Hypothalamus (tissue), 51 donors: ENCODE data around the gene SMIM29.

Experiments used
- DNase-seq, 51 donors: peaks; one replicate each; lab custom pipeline; 2025; lab: John Stamatoyannopoulos, UW

Gene SMIM29

DNA sequence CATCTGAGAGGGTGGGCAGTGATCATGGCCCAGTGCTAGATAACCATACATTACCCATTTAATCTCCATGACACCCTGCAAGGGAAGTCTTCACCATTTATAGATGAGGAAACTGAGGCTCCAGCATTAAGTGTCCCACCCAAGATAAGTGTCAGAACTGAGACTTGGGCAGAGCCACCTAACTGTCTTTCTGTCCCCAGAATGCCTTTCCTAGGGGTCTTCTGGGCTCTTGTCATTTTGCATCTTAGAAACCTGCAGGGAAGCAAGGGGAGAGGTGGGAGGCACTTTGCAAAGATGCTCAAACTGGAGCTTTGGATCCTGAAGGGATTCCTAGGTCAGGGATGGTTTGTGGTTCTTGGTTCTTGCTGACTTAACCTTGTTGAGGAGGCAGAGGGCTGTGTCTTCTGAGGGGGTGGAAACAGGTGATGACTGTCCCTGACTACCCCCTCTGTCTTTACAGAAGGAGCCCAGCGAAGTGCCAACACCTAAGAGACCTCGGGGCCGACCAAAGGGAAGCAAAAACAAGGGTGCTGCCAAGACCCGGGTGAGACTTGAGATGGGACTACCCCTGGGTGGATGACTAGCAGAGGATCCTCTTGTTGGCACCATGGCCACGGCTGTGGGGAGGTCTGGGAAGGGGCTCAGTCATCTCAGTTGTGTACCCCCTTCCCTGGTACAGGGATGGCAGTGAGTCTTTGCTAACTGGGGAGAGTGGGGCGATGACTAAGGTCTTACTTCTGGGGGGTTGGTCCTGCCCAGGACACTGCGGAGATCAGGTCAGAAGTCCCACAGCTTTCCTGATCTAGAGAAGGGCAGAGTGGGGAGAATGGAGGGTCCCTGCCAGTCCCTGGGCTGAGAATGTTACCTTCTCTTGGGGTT lies 6.3 kb downstream of the SMIM29 start:
- no peak for DNase-seq

DNA sequence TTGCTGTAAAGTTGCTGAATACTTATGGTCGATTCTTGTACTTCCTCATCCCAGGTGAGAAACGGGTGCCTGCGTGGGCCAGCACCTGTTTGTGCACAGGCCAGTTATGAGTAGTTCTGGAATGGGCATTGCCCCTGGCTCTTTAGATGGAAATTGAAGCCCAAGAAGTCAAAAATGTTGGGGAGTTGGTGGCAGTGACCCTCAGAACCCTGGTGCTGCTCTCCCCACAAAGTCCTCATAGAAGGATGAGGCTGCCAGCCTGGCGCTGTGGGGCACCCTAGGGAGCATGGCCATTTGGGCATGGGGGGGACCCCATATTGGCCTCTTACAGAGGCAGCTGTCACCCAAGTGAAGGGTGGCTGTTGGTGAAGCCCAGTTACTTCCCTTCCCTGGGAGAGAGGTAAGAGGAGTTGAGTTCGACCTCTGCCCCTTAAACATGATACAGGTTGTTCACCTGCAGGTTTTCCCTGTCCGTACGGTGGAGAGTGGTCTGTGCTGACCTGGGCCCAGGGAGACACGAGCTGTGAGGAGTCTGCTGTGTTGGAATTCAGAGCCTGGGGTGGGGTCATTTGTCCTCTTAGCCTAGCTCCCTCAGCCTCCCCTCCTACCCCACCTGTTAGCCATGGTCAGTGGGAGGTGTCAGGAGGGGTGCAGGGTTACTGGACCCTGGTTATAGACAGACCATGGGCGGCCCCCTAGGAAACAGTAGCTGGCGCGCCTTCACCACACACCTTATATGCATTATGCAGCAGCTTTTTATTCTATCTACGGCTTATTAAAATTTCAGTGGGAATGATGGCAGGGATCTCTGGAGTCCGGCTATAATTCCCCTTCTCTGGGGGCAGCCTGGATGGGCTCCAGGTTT lies 7.2 kb downstream of the SMIM29 start:
- DNase-seq: no peak

DNA sequence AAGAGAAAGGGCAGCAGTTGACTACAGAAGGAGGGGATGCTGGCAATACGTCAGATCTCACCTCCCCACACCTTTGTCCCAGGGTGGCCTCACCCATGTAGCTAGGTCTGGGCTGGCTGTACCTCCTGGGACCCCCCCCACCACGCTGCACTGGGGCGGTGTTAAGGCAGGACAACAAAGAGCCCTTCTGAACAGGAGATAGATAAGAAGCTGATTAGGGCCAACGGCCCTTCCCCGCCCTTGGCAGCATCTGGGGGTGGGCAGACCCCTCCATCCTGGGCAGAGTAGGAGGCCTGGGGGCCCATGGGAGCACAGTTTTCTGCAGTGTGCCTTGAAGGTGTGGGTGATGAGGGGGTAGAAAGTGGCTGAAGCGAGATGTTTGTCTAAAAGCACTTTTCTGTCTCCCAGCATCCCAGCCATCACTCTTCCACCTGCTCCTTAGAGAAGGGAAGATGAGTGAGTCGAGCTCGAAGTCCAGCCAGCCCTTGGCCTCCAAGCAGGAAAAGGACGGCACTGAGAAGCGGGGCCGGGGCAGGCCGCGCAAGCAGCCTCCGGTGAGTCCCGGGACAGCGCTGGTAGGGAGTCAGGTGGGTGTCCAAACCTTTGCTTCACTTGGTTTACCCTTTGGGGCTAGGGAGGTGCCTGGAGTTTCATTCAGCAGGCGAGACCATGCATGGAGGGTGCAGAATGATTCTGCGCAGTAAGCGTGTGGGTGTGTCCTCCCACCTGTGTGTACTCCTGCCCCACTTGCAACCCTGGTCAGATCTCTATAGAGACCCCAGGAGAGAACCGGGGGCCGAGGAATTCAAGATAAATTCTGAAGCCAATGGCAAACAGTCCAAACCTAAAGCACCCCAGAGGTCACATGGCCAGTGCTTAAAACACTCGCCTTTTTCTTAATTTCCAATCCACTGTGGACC lies 8.2 kb downstream of the SMIM29 start:
- no peak for DNase-seq

DNA sequence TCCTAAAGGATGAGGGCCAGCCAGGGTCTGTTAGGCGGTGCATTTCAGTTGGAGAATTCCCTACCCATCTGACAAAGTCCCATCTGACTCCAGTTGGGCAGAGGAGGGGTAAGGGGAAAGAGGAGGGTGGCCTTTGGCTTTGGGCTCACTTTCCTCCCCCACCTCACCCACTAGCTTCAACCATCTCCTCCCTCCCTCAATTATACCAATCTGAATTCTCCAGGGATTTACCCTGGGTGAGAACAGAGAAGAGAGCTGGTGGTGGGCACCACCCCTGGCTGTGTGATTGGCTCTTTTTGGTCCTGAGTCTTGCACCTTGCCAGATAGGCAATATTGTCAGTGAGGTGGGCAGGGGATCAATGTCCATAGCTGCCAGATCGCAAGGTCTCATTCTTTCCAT lies 8.9 kb downstream of the SMIM29 start:
- no peak for DNase-seq

DNA sequence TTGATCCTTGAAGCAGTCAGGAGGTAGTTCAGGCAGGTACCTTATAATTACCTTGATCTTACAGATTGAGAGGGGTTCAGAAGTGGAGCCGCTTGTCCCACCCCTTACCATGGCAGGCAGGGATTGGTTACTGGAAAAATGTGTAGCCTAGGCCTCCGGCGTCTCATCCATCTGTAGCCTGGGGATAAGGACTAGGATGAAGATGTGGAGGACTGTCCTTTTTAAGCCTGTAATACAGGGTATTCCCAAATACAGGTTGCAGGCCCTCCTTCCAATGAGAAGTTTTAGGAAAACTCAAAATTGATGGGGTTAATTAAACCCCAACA lies 9.3 kb downstream of the SMIM29 start:
- no peak for DNase-seq

DNA sequence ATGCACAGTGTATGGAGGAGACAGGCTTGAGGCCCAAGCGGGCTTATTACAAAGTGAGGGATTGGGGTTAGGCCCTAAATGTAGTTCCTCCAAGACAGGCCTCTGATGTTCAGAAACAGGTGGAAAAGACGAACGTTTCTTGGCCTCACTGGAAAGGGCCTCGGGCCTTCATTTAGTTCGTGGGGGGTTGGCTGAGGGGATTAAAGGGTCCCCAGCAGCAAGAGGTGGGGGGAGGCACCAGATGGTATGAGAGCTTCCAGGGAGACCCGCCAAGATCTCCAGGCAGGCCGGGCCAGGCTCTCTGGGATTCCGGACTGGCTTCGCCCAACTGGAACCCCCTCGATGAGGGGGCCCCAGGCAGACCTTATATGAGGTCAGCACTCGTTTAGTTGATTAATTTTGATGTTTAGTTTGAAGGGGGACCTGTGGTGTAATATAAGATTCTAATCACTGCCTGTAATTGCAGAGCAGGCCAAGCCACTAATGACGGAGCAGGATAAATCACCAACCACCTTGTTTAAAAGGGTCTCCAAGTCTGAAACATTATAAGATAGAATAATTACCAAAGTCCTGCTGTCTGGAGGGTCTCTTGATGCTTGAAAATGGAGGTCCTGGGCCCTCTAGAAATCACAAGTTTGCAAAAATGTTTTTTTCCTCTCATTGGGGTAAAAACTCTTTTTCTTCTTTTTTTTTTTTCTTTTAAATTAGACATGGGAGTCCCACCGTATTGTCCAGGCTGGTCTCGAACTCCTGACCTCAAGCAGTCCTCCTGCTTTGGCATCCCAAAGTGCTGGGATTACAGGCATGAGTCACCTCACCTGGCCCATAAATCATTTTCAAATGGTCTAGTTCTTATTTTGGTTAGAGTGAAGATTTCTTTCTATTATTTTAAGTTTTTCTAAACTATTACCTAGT lies 10.0 kb downstream of the SMIM29 start:
- no peak for DNase-seq

DNA sequence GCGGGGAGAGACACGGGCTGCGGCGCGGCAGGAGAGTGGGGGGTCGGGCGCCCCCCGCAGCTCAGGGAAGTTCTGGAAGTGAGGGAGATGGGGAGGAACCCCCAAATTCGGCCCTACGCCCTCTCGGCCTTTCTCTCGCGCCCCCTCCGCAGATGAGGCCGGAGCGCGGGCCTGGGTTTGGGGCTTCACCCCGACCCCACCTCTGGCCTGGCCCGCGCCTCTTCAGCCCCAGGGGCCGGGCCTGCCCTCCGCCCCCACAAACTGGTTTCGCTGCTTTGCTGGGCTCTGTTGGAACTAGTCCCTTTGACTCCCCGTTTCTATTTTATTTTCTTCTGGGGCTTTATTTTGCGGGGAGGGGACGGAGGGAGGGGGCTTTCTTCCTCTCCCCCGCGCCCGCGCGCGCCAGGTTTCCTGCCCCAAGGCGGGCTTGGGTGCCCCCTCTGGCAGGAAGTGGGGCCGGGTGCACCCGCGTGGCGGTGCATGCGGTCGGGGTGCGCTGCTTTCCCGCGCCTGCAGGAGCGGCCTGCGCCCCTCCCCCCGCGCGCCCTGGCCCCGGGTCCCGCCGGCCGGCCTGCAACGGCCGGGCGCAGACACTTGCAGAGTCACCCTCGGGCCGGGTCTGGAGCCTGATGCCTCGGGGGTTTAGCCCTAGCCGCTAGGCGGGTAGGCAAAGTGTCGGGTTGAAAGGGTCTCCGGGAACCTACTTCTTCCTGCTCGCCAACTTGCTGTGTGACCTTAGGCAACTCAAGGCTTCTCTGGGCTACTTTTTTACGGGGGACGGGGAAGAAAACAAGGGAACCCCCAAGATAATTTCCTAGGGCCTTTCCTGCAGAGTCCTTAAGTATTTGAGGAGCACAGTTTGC lies 10.9 kb downstream of the SMIM29 start:
- peak in 16 of 51 donors; percentile 12 to 58 (median 42) for DNase-seq

DNA sequence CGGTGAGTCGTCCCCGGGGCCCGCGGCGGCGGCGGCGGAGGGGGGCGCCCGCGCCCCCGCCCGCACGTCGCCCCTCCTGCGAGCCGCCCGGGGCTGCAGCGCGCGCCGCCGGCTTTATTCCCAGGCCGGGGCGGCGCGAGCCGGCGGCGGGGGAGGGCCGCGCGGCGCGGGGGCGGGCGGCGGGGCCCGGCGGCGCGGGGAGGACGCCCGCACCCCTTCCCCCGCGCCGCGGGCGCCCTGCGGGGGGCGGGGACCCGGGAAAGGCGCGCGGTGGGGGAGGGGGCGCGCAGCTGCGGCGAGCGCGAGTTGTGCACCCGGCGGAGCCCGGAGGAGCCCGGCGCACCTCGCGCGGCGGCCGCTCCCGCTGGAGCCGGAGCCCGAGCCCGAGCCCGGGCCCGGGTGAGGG lies 11.5 kb downstream of the SMIM29 start:
- DNase-seq: peak in 6 of 51 donors; percentile 30 to 64 (median 52)

DNA sequence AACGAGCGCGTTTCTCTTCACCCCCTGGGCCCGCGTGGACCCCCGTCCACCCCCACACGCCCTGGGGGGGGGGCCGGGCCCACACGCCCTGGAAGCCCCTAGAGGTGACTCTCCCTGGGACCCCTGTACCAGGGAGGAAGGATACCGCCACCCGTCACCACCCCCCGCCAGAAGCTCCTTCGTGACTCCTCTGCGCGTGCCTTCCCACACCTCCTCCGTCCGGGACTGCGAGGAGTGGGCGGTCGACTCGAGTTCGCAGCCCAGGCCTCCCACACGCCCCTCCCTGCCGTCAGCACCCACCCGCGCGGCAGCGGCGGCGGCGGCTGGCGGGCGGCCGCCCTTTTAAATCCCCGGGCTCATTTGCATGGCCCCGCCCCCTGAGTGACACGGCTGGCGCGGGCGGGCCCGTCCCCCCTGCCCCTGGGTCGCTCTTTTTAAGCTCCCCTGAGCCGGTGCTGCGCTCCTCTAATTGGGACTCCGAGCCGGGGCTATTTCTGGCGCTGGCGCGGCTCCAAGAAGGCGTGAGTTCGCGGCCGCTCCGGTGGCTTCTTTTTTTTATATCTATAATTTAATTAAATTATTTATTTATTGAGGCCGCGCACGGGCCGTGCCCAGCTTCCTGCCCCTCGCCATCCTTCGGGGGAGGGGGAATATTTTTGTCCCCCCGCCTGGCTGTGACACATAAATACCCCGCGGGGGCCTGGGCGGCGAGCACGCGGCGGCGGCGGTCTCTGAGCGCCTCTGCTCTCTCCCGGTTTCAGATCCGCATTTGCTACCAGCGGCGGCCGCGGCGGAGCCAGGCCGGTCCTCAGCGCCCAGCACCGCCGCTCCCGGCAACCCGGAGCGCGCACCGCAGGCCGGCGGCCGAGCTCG lies 12.1 kb downstream of the SMIM29 start, which contains the start of gene HMGA1:
Gene HMGA1, plus strand, starts transcription at position 431 of the 873 bp plus-strand sequence. CDS start 3,908 bp downstream, outside the sequence.
- DNase-seq: peak in 48 of 51 donors; percentile 40 to 89 (median 74)

DNA sequence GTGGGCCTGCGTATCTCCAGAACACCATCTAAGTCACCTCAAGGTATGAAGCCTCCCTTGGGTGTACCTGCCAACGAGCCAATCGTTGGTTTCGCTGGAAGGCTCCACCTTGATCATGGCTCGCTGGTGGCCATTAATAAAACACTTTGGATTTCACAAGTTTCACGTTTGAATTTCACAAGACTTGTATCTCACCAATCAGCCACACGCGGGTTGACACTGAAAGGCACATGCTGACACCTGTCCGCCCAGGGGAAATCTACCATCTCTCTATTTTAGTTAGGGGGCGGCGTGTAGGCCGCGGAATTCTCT lies 12.7 kb downstream of the SMIM29 start:
- DNase-seq: peak in 1 of 51 donors; percentile 32

DNA sequence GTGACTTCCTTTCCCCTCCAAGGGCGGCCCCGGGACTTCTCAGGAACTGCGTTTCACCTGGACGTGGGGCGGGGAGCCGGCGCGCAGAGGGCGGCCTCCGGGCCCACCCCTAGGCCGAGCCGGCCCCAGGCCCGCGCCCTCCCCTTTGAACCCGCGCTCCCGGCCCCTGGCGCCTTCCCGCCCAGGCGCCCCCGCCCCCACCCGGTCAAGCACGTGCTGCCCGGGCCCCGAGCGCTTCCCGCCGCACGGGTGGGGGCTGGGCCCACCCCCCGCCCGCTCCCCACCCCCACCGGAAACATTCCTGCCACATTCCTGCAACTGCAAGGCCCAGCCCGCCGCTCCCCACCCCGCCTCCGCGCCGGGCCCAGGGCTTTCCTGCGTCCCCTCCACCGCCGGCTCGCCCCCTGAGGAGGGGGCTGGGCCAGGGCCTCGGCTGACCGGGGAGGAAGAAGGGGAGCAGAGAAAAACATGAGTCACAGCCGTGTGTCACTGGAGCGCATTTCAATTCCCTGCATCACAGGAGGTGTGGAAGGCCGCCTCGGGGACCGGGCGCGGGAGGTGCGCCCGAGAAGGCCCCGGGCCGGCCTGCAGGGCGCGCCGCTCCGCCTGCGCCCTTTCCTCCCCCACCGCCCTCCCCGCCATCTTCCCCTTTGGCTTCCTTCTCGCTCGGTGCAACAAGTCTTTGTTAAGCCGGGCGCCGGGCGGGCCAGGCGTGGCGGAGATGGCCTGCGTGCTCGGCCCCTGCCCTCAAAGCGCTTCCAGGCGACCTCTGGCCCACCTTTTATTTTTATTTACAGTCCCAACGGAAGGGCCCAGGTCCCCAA lies 13.3 kb downstream of the SMIM29 start:
- peak in 1 of 51 donors; percentile 15 for DNase-seq

DNA sequence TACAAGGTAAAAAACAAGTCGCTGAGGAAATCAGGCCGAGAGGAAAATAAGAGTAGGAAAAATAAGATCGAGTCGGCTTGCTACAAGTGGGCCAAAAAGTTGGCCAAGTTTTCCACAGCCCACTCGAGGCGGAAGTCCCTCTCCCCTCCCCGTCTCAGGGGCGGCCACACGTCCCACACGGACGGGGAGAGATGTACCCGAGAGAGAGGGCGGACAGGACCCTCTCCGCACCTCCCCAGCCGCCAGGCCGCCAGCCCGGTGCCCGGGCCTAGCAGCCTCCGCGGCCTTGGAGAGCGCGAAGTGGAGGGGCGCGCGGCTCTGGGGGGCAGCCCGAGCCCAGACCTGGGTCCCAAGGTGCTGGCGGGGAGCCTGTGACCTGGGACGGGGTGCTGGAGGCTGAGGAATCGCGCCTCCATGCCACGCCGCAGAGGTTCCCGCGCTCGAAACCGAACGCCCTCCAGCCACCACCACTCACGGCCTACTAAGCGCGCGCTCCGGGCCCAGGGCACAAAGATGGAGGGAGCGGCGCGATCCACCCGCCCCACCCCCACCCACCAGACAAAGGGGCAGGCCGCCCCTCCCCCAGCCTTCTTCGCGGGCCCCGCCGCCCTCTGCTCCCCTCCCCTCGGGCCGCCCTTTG lies 14.0 kb downstream of the SMIM29 start:
- no peak for DNase-seq

DNA sequence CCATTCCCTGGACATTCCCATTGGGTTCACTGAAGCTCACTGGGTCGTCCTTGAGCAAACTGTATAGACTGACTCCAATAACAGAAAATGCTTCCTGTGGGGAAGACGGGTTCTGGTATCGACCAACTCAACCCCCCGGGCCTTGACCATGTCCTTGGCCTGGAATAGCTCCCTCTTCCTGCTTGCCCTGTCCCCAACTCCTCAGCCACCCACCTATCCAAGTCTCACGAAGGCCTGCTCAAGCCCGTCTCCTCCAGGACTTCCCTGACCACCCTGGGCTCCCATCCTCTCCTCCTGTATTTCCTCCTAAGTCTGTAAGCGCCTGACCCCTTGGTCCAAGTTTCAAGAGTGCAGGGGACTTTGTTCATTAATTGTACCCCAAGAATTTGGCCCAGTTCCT lies 14.9 kb downstream of the SMIM29 start:
- no peak for DNase-seq

DNA sequence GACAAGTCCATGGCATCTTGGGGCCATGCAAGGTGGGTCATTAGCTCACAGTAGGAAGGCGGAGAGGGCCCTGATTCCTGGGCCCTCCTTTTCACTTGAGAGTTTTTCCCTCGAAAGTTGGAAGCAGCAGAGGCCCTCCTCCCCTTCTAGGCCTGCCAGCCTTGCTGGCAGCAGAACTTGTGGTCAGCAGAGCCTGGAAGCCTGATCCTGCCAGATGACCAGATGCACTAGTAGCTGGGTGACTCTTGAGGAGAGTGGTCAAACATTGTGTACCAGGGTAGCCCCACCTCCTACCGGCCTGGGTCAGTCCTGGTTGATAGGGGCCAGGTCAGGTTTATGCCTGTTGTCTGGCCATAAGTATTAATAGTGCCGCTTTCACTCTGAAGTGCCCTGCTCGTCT lies 15.9 kb downstream of the SMIM29 start:
- peak in 6 of 51 donors; percentile 7 to 20 (median 16) for DNase-seq

DNA sequence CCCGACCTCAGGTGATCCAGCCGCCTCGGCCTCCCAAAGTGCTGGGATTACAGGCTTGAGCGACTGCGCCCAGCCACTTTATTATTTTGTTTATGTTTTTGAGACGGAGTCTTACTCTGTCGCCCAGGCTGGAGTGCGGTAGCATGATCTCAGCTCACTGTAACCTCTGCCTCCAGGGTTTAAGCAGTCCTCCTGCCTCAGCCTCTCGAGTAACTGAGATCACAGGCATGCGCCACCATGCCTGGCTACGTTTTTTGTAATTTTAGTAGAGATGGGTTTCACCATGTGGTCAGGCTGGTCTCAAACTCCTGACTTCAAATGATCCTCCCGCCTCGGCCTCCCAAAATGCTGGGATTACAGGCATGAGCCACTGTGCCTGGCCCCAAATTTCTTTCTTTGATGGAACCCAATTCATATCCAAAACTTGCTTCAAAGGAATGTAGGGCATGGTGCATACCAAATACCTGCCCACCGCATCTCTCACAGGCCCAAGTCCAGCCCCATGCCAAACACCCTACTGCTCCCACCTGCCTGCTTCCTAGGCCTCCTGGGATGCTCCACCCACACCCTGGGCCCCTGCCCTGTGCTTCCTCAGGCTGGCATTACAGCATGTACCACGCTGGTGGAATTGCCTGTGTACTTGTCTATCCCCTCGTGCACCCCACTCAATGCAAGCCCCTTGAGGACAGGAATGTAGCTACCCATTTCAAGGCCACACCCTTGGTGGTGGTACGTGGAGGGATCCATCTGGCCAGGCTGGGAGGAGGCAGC lies 17.1 kb downstream of the SMIM29 start:
- DNase-seq: no peak
